ENCODE data around the gene THBS4.

THBS4 gene

GRCh38 chr5:80034962-80035821, at the start of gene THBS4:
Gene THBS4 (plus strand): TSS chr5:80035348. CDS start chr5:80035538, 190 bp downstream.
- no peak for DNase-seq (ENCODE audit: low read depth)

GRCh38 chr5:79986260-79986659, 48.9 kb upstream of the THBS4 start:
- no peak for DNase-seq (ENCODE audit: low read depth)

- no peak for DNase-seq (ENCODE audit: low read depth)
Measured at GRCh38 chr5:79990205-79990597, 44.9 kb upstream of the THBS4 start.

GRCh38 chr5:79990598-79991507, 44.3 kb upstream of the THBS4 start, which contains the start of gene MTX3:
Gene MTX3 (minus strand): TSS chr5:79991262. CDS start chr5:79991238, 24 bp downstream.
- peak; percentile 40 for DNase-seq (ENCODE audit: low read depth)

- DNase-seq (ENCODE audit: low read depth) = no peak
Measured at GRCh38 chr5:79992891-79993657, 42.1 kb upstream of the THBS4 start.

GRCh38 chr5:79999722-80000121, 35.4 kb upstream of the THBS4 start:
- no peak for DNase-seq (ENCODE audit: low read depth)

GRCh38 chr5:80002677-80003076, 32.5 kb upstream of the THBS4 start:
- no peak for DNase-seq (ENCODE audit: low read depth)

GRCh38 chr5:80008995-80009765, 26.0 kb upstream of the THBS4 start:
- DNase-seq (ENCODE audit: low read depth) = no peak

GRCh38 chr5:80010754-80011392, 24.3 kb upstream of the THBS4 start:
- no peak for DNase-seq (ENCODE audit: low read depth)

- no peak for DNase-seq (ENCODE audit: low read depth)
Measured at GRCh38 chr5:80025069-80025468, 10.1 kb upstream of the THBS4 start.

- no peak for DNase-seq (ENCODE audit: low read depth)
Measured at GRCh38 chr5:80026841-80027240, 8.3 kb upstream of the THBS4 start.

GRCh38 chr5:80031109-80031508, 4.0 kb upstream of the THBS4 start:
- DNase-seq (ENCODE audit: low read depth) = no peak

GRCh38 chr5:80033513-80033912, 1.6 kb upstream of the THBS4 start:
- no peak for DNase-seq (ENCODE audit: low read depth)

GRCh38 chr5:80034559-80034958, 589 bp upstream of the THBS4 start:
- no peak for DNase-seq (ENCODE audit: low read depth)

GRCh38 chr5:80035839-80036238, 691 bp downstream of the THBS4 start:
- no peak for DNase-seq (ENCODE audit: low read depth)

GRCh38 chr5:80036615-80037014, 1.5 kb downstream of the THBS4 start:
- DNase-seq (ENCODE audit: low read depth) = no peak

GRCh38 chr5:80037366-80037765, 2.2 kb downstream of the THBS4 start:
- DNase-seq (ENCODE audit: low read depth) = no peak

- DNase-seq (ENCODE audit: low read depth) = no peak
Measured at GRCh38 chr5:80039650-80040049, 4.5 kb downstream of the THBS4 start.

- DNase-seq (ENCODE audit: low read depth) = no peak
Measured at GRCh38 chr5:80041527-80041926, 6.4 kb downstream of the THBS4 start.

GRCh38 chr5:80042330-80042729, 7.2 kb downstream of the THBS4 start:
- DNase-seq (ENCODE audit: low read depth) = no peak

GRCh38 chr5:80043187-80043586, 8.0 kb downstream of the THBS4 start:
- no peak for DNase-seq (ENCODE audit: low read depth)
